ENCODE measurements around the gene SEMA5A.

The SEMA5A gene

GRCh38 chr5:9545992-9546851 lies at the start of gene SEMA5A:
SEMA5A (minus strand) TSS chr5:9546075; CDS start chr5:9379946, 166,129 bp downstream.
- DNase-seq: peak in 1 of 2 donors; percentile 53

GRCh38 chr5:9594913-9595312 lies 49.0 kb upstream of the SEMA5A start:
- no peak for DNase-seq

GRCh38 chr5:9589049-9589835 lies 43.4 kb upstream of the SEMA5A start:
- no peak for DNase-seq

GRCh38 chr5:9588254-9588653 lies 42.4 kb upstream of the SEMA5A start:
- DNase-seq: no peak

GRCh38 chr5:9587135-9587534 lies 41.3 kb upstream of the SEMA5A start:
- DNase-seq: no peak

- DNase-seq: no peak
Measured at GRCh38 chr5:9582406-9582805, 36.5 kb upstream of the SEMA5A start.

GRCh38 chr5:9573796-9574195 lies 27.9 kb upstream of the SEMA5A start:
- no peak for DNase-seq

- no peak for DNase-seq
Measured at GRCh38 chr5:9572246-9572645, 26.4 kb upstream of the SEMA5A start.

- DNase-seq: no peak
Measured at GRCh38 chr5:9570876-9571275, 25.0 kb upstream of the SEMA5A start.

GRCh38 chr5:9567039-9567438 lies 21.2 kb upstream of the SEMA5A start:
- DNase-seq: no peak

- no peak for DNase-seq
Measured at GRCh38 chr5:9564752-9565151, 18.9 kb upstream of the SEMA5A start.

- DNase-seq: no peak
Measured at GRCh38 chr5:9562141-9562540, 16.3 kb upstream of the SEMA5A start.

- no peak for DNase-seq
Measured at GRCh38 chr5:9559965-9560364, 14.1 kb upstream of the SEMA5A start.

- DNase-seq: no peak
Measured at GRCh38 chr5:9558319-9558965, 12.6 kb upstream of the SEMA5A start.

GRCh38 chr5:9557696-9558095 lies 11.8 kb upstream of the SEMA5A start:
- DNase-seq: no peak

- no peak for DNase-seq
Measured at GRCh38 chr5:9555961-9556360, 10.1 kb upstream of the SEMA5A start.

GRCh38 chr5:9554122-9554521 lies 8.2 kb upstream of the SEMA5A start:
- no peak for DNase-seq

- no peak for DNase-seq
Measured at GRCh38 chr5:9553561-9553960, 7.7 kb upstream of the SEMA5A start.

- no peak for DNase-seq
Measured at GRCh38 chr5:9551567-9552537, 6.0 kb upstream of the SEMA5A start.

GRCh38 chr5:9549941-9550340 lies 4.1 kb upstream of the SEMA5A start:
- no peak for DNase-seq

- DNase-seq: no peak
Measured at GRCh38 chr5:9547122-9547947, 1.5 kb upstream of the SEMA5A start.

All from CD4-positive, alpha-beta T cell treated with Interferon alpha-2 for 1 hour (primary cell).